HepG2 (cell line): ENCODE measurements around the gene TTC23L. TPM values are rescaled to one million over a fixed set of nuclear protein-coding genes. Genes with fewer than 3 reads are reported as not detected.

Source experiments
- ATAC-seq: fragments of 200-7000 bp; cut with Tn5 transposase; 3 replicates; pipeline ENCODE4 v1.9.1; 2020; ENCODE audit warnings: mild to moderate bottlenecking, moderate library complexity
- BruUV-seq: library from RNA; stranded (reverse); fragments of 400-500 nt; replicated peaks from 2 replicates; lab custom pipeline; 2021; lab: Mats Ljungman, UMichigan
- CTCF ChIA-PET: fragments of 300-600 bp; formaldehyde crosslinking; extraction: SDS; loops from one replicate; lab custom pipeline; 2021; ENCODE audit warnings: low total read pairs, inconsistent platforms, low intra/inter-chr PET ratio; lab: Yijun Ruan, JAX
- POLR2A ChIA-PET: fragments of 350-600 bp; sonication (Branson Sonifier 250); formaldehyde crosslinking; loops from one replicate; lab custom pipeline; 2020; ENCODE audit warnings: antibody characterized with exemption, inconsistent platforms; lab: Yijun Ruan, JAX
- DNase-seq: peaks from one replicate; pipeline ENCODE4 v3.0.0-alpha.2; 2015; ENCODE audit warnings: low spot score
- FAIRE-seq: peaks from 3 replicates; lab custom pipeline; 2011; peaks lifted over from hg19 to GRCh38; lab: Jason Lieb, UNC
- H2AFZ ChIP-seq: one replicate; pipeline ENCODE4 v1.6.1; 2011; ENCODE audit warnings: low read length, inconsistent platforms
- H3K27ac ChIP-seq: fragments of 300-600 bp; 3 replicates; pipeline ENCODE4 v1.8.0; 2011; ENCODE audit warnings: mixed run types, mild to moderate bottlenecking, mixed read lengths, low read length, inconsistent platforms; ENCODE audit not compliant: insufficient read depth; ENCODE audit errors: extremely low read length
- H3K27me3 ChIP-seq, 2 experiments: fragments of 200-600 bp in 1 of 2; 2 replicates in 1 of 2; 3 replicates in 1 of 2; pipeline versions ENCODE4 v1.6.0 to v1.8.0; 2011; ENCODE audit warnings: low read length in 2 of 2, mild to moderate bottlenecking in 2 of 2, moderate library complexity in 2 of 2, inconsistent platforms in 1 of 2; ENCODE audit not compliant: insufficient read depth in 2 of 2, control insufficient read depth in 1 of 2
- H3K36me3 ChIP-seq, 2 experiments: fragments of 200-600 bp in 1 of 2; replicated peaks in 1 of 2; 2 replicates in 1 of 2; 3 replicates in 1 of 2; pipeline versions ENCODE4 v1.5.1 to v1.8.0; 2011; ENCODE audit warnings: low read length in 2 of 2, inconsistent platforms in 1 of 2; ENCODE audit not compliant: insufficient read depth in 2 of 2, control insufficient read depth in 1 of 2
- H3K4me1 ChIP-seq: 2 replicates; pipeline ENCODE4 v1.5.1; 2012; ENCODE audit warnings: low read length, inconsistent platforms; ENCODE audit not compliant: insufficient read depth
- H3K4me2 ChIP-seq: 2 replicates; pipeline ENCODE4 v1.6.0; 2011; ENCODE audit warnings: low read depth, low read length, inconsistent platforms
- H3K4me3 ChIP-seq, 3 experiments: fragments of 200-600 bp in 1 of 3; sonication (generic), shearing (Covaris generic) in 1 of 3; replicated peaks in 1 of 3; 2 replicates each; pipeline ENCODE4 v1.5.1; 2011 to 2016; ENCODE audit warnings: low read length in 3 of 3, inconsistent platforms in 2 of 3, low read depth in 2 of 3, mild to moderate bottlenecking in 2 of 3, control low read depth in 1 of 3, mixed read lengths in 1 of 3; ENCODE audit not compliant: insufficient read depth in 1 of 3
- H3K79me2 ChIP-seq: one replicate; pipeline ENCODE4 v1.6.1; 2011; ENCODE audit warnings: low read length, inconsistent platforms; ENCODE audit not compliant: insufficient read depth
- H3K9ac ChIP-seq: 2 replicates; pipeline ENCODE4 v1.6.0; 2011; ENCODE audit warnings: mild to moderate bottlenecking, low read depth, low read length, inconsistent platforms; ENCODE audit not compliant: insufficient read depth
- H3K9me3 ChIP-seq: 2 replicates; pipeline ENCODE4 v1.5.1; 2012; ENCODE audit warnings: mild to moderate bottlenecking, low read length
- H4K20me1 ChIP-seq: 2 replicates; pipeline ENCODE4 v1.6.0; 2011; ENCODE audit warnings: inconsistent platforms, mild to moderate bottlenecking, low read length, moderate library complexity; ENCODE audit not compliant: insufficient read depth
- ASH2L ChIP-seq: fragments of 300-600, 200-600 bp; sonication (generic); IDR thresholded peaks from 2 replicates; pipeline ENCODE4 v1.7.0; 2017; ENCODE audit warnings: low read depth, mild to moderate bottlenecking, moderate library complexity, mixed read lengths, low read length; ENCODE audit not compliant: insufficient read length
- ATF7 ChIP-seq, 2 experiments: fragments of 450-650 bp in 1 of 2; sonication (generic) in 1 of 2; formaldehyde crosslinking in 1 of 2; IDR thresholded peaks; 2 replicates each; pipeline versions ENCODE4 v1.4.0 to v1.6.1; 2016 to 2020; ENCODE audit warnings: antibody characterized with exemption in 1 of 2, mild to moderate bottlenecking in 1 of 2, missing genetic modification reagents in 1 of 2
- ATRX ChIP-seq: sonication (generic); formaldehyde crosslinking; IDR thresholded peaks from 2 replicates; pipeline ENCODE4 v1.4.0; 2020; ENCODE audit warnings: missing genetic modification reagents, borderline replicate concordance
- BCL6 ChIP-seq: IDR thresholded peaks from 2 replicates; pipeline ENCODE4 v1.6.1; 2016; ENCODE audit warnings: missing genetic modification reagents, missing compliant biosample characterization
- CREB1 ChIP-seq, 2 experiments: fragments of 450-650 bp in 1 of 2; IDR thresholded peaks; 2 replicates each; pipeline ENCODE4 v1.6.1; 2016 to 2017; ENCODE audit warnings: control low read depth in 1 of 2, mild to moderate bottlenecking in 1 of 2, missing compliant biosample characterization in 1 of 2, missing genetic modification characterization in 1 of 2
- SPEN ChIP-seq: sonication (generic); formaldehyde crosslinking; IDR thresholded peaks from 2 replicates; pipeline ENCODE4 v1.5.1; 2020; ENCODE audit warnings: low read depth, mild to moderate bottlenecking, missing genetic modification reagents
- STAT5B ChIP-seq: sonication (generic); formaldehyde crosslinking; IDR thresholded peaks from 2 replicates; pipeline ENCODE4 v1.4.0; 2020; ENCODE audit warnings: missing genetic modification reagents
- ZNF766 ChIP-seq: sonication (generic); formaldehyde crosslinking; IDR thresholded peaks from 2 replicates; pipeline ENCODE4 v1.5.0; 2020; ENCODE audit warnings: missing genetic modification reagents, borderline replicate concordance
- ZNF878 ChIP-seq: sonication (generic); formaldehyde crosslinking; IDR thresholded peaks from 2 replicates; pipeline ENCODE4 v1.8.1; 2023; ENCODE audit warnings: mild to moderate bottlenecking, missing genetic modification reagents, moderate library complexity
- WGBS: methylation state at CpG from one replicate; pipeline ENCODE4 v1.1.6; 2017; ENCODE audit warnings: low lambda C conversion rate; 5-methylcytosine and 5-hydroxymethylcytosine counted together
- in situ Hi-C: cut with HindIII; loops from 2 replicates; pipeline ENCODE4 v1.10.0; 2017; ENCODE audit warnings: low pct_unique_long_range_greater_than_20kb; ENCODE audit not compliant: extremely low pct_ligation_motif_present
- intact Hi-C: fragments of 100-400 bp; cut with micrococcal nuclease; formaldehyde crosslinking; loops from one replicate; pipeline ENCODE4 v1.10.0; 2022; ENCODE audit not compliant: unreplicated experiment
- polyA plus RNA-seq, 8 experiments: library from polyadenylated mRNA; depleted of rRNA in 3 of 8; stranded (reverse) in 7 of 8; unstranded in 1 of 8; fragments of >200 nt; fragmentation: Illumina TruSeq in 4 of 8; extraction: Trizol in 4 of 8; gene quantifications; 2 replicates each; pipeline versions ENCODE4 v1.2.1 to v1.2.3, GENCODE V29; 2011 to 2016; ENCODE audit warnings: low read depth in 4 of 8, missing spikeins in 1 of 8, mixed read lengths in 1 of 8; ENCODE audit not compliant: insufficient read depth in 1 of 8
- total RNA-seq, 5 experiments: library from RNA; depleted of rRNA; stranded (reverse); fragments of >200 nt; fragmentation: Illumina TruSeq; extraction: Trizol; gene quantifications; 2 replicates each; pipeline ENCODE4 v1.2.3, GENCODE V29; 2016; ENCODE audit warnings: low read depth in 1 of 5
- TF ChIP-seq, protein P1 (sequence below), 2 experiments: sonication (generic) in 1 of 2; formaldehyde crosslinking in 1 of 2; IDR thresholded peaks; 2 replicates each; pipeline versions ENCODE4 v1.6.1 to v1.9.0; 2014 to 2022; ENCODE audit warnings: antibody characterized with exemption in 1 of 2, borderline replicate concordance in 1 of 2, inconsistent platforms in 1 of 2, low read depth in 1 of 2, missing genetic modification reagents in 1 of 2
- TF ChIP-seq, protein P2 (sequence below): sonication (generic); formaldehyde crosslinking; IDR thresholded peaks from 2 replicates; pipeline ENCODE4 v1.5.1; 2020; ENCODE audit warnings: missing genetic modification reagents, mild to moderate bottlenecking, borderline replicate concordance
- TF ChIP-seq, protein P3 (sequence below): sonication (generic); formaldehyde crosslinking; IDR thresholded peaks from 2 replicates; pipeline ENCODE4 v1.4.0; 2020; ENCODE audit warnings: missing genetic modification reagents
- TF ChIP-seq, protein P4 (sequence below): sonication (generic); formaldehyde crosslinking; IDR thresholded peaks from 2 replicates; pipeline ENCODE4 v1.8.1; 2023; ENCODE audit warnings: missing genetic modification reagents, mild to moderate bottlenecking, borderline replicate concordance

TTC23L gene
- total and polyA plus RNA-seq, 2 of the 13 experiments (the other 11 are each of a cell fraction or from before 2014, with no cell fraction given), result 0.37 to 1.4 TPM

DNA sequence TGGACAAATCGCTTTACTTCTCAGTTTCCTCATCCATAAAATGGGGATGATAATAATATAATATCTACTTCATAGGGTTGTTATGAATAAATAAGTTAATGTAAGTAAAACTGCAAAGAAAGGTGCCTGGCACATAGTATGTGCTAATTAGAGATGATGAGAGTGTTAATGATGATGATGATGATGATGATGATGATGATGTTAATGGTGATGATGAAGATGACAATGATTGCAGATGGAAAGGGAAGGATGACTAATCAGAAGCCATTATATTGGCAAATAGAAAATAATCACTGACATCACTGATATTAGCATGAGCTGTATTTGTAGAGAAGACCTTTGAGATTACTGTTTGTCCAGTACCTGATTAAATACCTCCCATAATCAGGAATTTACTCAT, 55.8 kb downstream of the TTC23L start:
- in situ Hi-C loops, result loop anchor here (5.0 kb wide), 1 partner anchor 407 kb away; no protein-coding TSS in a partner anchor
- Histone ChIP-seq H3K9ac (no peak overlapping the region), H4K20me1 (no peaks in the 10 kb centered on the region), H3K36me3 (no peaks in the 10 kb centered on the region), H3K27ac (no peak overlapping the region), H3K27me3 (no peaks in the 10 kb centered on the region), H3K4me2 (no peak overlapping the region), H3K9me3 (no peaks in the 10 kb centered on the region), H3K4me3 (no peak overlapping the region), H3K4me1 (peaks cover 38% of the 10 kb centered on the region), H3K79me2 (no peaks in the 10 kb centered on the region), H2AFZ (no peak overlapping the region)
- no peak for FAIRE-seq
- WGBS, result 98% methylated on average over 1 of the region's 1 CpG
- no peak for DNase-seq
- BruUV-seq, result no TSS peak
- ChIA-PET CTCF (no interaction called here), POLR2A (no interaction called here)
- ATAC-seq, result no peak
- intact Hi-C loops, result no loop called here
- TF ChIP-seq, protein P1, sequence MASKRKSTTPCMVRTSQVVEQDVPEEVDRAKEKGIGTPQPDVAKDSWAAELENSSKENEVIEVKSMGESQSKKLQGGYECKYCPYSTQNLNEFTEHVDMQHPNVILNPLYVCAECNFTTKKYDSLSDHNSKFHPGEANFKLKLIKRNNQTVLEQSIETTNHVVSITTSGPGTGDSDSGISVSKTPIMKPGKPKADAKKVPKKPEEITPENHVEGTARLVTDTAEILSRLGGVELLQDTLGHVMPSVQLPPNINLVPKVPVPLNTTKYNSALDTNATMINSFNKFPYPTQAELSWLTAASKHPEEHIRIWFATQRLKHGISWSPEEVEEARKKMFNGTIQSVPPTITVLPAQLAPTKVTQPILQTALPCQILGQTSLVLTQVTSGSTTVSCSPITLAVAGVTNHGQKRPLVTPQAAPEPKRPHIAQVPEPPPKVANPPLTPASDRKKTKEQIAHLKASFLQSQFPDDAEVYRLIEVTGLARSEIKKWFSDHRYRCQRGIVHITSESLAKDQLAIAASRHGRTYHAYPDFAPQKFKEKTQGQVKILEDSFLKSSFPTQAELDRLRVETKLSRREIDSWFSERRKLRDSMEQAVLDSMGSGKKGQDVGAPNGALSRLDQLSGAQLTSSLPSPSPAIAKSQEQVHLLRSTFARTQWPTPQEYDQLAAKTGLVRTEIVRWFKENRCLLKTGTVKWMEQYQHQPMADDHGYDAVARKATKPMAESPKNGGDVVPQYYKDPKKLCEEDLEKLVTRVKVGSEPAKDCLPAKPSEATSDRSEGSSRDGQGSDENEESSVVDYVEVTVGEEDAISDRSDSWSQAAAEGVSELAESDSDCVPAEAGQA (IDR thresholded peaks at IDR 0.05; ENCODE audit: low read depth), result no peak
- TF ChIP-seq, protein P1 (CRISPR knock-in tag; IDR thresholded peaks at IDR 0.05; ENCODE audit: borderline replicate concordance), result no peak
- TF ChIP-seq, protein P2, sequence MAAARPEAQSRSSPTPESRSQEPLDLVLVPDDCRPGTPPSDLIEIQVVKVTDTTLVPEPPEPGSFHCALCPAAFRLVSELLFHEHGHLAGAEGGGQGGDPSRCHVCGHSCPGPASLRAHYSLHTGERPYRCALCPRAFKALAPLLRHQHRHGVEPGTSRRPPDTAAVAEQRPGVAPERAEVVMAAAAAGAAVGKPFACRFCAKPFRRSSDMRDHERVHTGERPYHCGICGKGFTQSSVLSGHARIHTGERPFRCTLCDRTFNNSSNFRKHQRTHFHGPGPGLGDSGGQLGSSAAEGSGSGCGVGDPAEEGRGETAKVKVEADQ (CRISPR knock-in tag), result no peak
- TF ChIP-seq, protein P3, sequence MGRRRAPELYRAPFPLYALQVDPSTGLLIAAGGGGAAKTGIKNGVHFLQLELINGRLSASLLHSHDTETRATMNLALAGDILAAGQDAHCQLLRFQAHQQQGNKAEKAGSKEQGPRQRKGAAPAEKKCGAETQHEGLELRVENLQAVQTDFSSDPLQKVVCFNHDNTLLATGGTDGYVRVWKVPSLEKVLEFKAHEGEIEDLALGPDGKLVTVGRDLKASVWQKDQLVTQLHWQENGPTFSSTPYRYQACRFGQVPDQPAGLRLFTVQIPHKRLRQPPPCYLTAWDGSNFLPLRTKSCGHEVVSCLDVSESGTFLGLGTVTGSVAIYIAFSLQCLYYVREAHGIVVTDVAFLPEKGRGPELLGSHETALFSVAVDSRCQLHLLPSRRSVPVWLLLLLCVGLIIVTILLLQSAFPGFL (CRISPR knock-in tag), result no peak
- TF ChIP-seq ZNF878, result no peak
- no peak for TF ChIP-seq BCL6 (CRISPR knock-in tag)
- peak; percentile 87 for TF ChIP-seq CREB1 (IDR thresholded peaks at IDR 0.05)
- TF ChIP-seq CREB1 (CRISPR knock-in tag; IDR thresholded peaks at IDR 0.05), result no peak
- TF ChIP-seq ATRX (CRISPR knock-in tag), result no peak
- TF ChIP-seq ATF7 (IDR thresholded peaks at IDR 0.05), result peak; percentile 11; the same call in 1 of the 2 replicates
- no peak for TF ChIP-seq ATF7 (CRISPR knock-in tag; IDR thresholded peaks at IDR 0.05)
- TF ChIP-seq, protein P4, sequence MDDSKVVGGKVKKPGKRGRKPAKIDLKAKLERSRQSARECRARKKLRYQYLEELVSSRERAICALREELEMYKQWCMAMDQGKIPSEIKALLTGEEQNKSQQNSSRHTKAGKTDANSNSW (CRISPR knock-in tag), result no peak
- TF ChIP-seq ZNF766 (CRISPR knock-in tag), result no peak
- no peak for TF ChIP-seq STAT5B
- no peak for TF ChIP-seq SPEN (CRISPR knock-in tag)
- no peak for TF ChIP-seq ASH2L
